ENCODE data around the gene TPRG1.

DNA sequence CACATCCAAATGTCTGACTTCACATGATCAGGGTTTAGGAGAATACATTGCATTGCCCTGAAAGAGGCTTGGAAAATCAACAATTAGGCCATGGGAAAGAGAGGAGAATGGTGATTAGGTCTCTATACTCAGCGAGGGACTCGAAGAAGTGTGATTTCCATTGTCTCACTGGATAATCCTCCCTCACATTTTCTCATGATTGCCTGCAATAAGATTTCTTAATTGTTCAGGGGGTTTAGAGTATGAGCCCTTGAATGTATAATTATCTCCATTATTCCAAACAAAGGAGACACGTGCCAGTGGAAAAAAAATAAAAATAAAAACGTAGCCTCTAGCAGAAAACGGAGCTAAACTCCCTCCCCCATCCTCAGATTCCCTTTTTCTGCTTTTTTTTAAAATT, 173.2 kb downstream of the TPRG1 start:
- TF ChIP-seq EZH2phosphoT487 (IDR thresholded peaks at IDR 0.05): no peak
- TF ChIP-seq, protein P1, sequence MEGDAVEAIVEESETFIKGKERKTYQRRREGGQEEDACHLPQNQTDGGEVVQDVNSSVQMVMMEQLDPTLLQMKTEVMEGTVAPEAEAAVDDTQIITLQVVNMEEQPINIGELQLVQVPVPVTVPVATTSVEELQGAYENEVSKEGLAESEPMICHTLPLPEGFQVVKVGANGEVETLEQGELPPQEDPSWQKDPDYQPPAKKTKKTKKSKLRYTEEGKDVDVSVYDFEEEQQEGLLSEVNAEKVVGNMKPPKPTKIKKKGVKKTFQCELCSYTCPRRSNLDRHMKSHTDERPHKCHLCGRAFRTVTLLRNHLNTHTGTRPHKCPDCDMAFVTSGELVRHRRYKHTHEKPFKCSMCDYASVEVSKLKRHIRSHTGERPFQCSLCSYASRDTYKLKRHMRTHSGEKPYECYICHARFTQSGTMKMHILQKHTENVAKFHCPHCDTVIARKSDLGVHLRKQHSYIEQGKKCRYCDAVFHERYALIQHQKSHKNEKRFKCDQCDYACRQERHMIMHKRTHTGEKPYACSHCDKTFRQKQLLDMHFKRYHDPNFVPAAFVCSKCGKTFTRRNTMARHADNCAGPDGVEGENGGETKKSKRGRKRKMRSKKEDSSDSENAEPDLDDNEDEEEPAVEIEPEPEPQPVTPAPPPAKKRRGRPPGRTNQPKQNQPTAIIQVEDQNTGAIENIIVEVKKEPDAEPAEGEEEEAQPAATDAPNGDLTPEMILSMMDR (IDR thresholded peaks at IDR 0.05): no peak
- no peak for TF ChIP-seq EZH2 (IDR thresholded peaks at IDR 0.05)

Measured in neural progenitor cell (in vitro differentiated cells).